Suprapubic skin (tissue), 4 donors: ENCODE results near the gene SLC35F1. TPM values are rescaled to one million over a fixed set of nuclear protein-coding genes. Genes with fewer than 3 reads are reported as not detected.

Experiments
- DNase-seq, 2 donors: peaks; one replicate each; pipeline ENCODE4 v3.0.0-alpha.2; 2019; ENCODE audit warnings: low spot score in 2 of 2
- H3K27ac ChIP-seq: fragments of 200-600 bp; sonication (generic); one replicate; pipeline ENCODE4 v1.5.1; 2019
- H3K27me3 ChIP-seq: fragments of 200-600 bp; sonication (generic); one replicate; pipeline ENCODE4 v1.5.1; 2019
- H3K36me3 ChIP-seq: fragments of 200-600 bp; sonication (generic); one replicate; pipeline ENCODE4 v1.5.1; 2019
- H3K4me1 ChIP-seq: fragments of 200-600 bp; sonication (generic); one replicate; pipeline ENCODE4 v1.5.1; 2019
- H3K4me3 ChIP-seq: fragments of 200-600 bp; sonication (generic); one replicate; pipeline ENCODE4 v1.5.1; 2019; ENCODE audit warnings: mild to moderate bottlenecking
- H3K9me3 ChIP-seq: fragments of 200-600 bp; sonication (generic); one replicate; pipeline ENCODE4 v1.5.1; 2019
- EP300 ChIP-seq: sonication (generic); formaldehyde crosslinking; IDR thresholded peaks from one replicate; pipeline ENCODE4 v1.6.1; 2017; ENCODE audit warnings: antibody characterized with exemption
- POLR2A ChIP-seq, 2 donors: fragments of 450-650 bp; IDR thresholded peaks; one replicate each; pipeline ENCODE4 v1.6.1; 2017; ENCODE audit warnings: antibody characterized with exemption in 2 of 2, mild to moderate bottlenecking in 2 of 2, moderate library complexity in 2 of 2
- POLR2AphosphoS5 ChIP-seq, 3 donors: sonication (generic); formaldehyde crosslinking; IDR thresholded peaks; one replicate each; pipeline ENCODE4 v1.6.1; 2017; ENCODE audit warnings: antibody characterized with exemption in 3 of 3
- WGBS: methylation state at CpG from one replicate; pipeline ENCODE4 v1.1.5; 2018; 5-methylcytosine and 5-hydroxymethylcytosine counted together
- total RNA-seq, 4 donors: library from RNA; depleted of rRNA; stranded (reverse); fragments of >200 nt; gene quantifications; one replicate each; pipeline ENCODE4 v1.1.0, GENCODE V29; 2016
- TF ChIP-seq, protein P1 (sequence below), 2 donors: fragments of 200-600 bp in 1 of 2; fragments of 450-650 bp in 1 of 2; sonication (generic) in 1 of 2; IDR thresholded peaks; one replicate each; pipeline ENCODE4 v1.5.1; 2016 to 2019; ENCODE audit warnings: antibody characterized with exemption in 2 of 2, mild to moderate bottlenecking in 1 of 2, moderate library complexity in 1 of 2

SLC35F1 gene
- total RNA-seq, 4 donors from 2014 or later: 0.34 to 1.1 (median 0.95) TPM

DNA sequence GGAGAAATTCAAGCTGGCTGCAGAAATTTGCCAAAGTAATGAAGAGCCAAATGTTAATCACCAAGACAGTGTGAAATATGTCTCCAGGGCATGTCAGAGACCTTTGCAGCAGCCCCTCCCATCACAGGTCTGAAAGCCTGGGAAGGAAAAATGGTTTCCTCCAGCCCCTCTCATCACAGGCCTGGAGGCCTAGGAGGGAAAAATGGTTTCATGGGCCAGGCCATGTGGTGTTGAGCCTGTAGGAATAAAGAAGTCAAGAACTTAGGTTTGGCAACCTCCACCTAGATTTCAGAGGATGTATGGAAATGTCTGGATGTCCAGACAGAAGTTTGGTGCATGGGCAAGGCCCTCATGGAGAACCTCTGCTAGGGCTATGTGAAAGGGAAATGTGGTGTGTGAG is 185.0 kb downstream of the SLC35F1 start:
- no peak for DNase-seq
- no peak overlapping the region for H3K27ac ChIP-seq
- H3K4me1 ChIP-seq: no peaks in the 10 kb centered on the region
- no peaks in the 10 kb centered on the region for H3K36me3 ChIP-seq
- H3K27me3 ChIP-seq: no peaks in the 10 kb centered on the region
- TF ChIP-seq POLR2A (IDR thresholded peaks at IDR 0.05) (no peak), POLR2AphosphoS5 (IDR thresholded peaks at IDR 0.05) (no peak), EP300 (no peak)
- TF ChIP-seq, protein P1, sequence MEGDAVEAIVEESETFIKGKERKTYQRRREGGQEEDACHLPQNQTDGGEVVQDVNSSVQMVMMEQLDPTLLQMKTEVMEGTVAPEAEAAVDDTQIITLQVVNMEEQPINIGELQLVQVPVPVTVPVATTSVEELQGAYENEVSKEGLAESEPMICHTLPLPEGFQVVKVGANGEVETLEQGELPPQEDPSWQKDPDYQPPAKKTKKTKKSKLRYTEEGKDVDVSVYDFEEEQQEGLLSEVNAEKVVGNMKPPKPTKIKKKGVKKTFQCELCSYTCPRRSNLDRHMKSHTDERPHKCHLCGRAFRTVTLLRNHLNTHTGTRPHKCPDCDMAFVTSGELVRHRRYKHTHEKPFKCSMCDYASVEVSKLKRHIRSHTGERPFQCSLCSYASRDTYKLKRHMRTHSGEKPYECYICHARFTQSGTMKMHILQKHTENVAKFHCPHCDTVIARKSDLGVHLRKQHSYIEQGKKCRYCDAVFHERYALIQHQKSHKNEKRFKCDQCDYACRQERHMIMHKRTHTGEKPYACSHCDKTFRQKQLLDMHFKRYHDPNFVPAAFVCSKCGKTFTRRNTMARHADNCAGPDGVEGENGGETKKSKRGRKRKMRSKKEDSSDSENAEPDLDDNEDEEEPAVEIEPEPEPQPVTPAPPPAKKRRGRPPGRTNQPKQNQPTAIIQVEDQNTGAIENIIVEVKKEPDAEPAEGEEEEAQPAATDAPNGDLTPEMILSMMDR (IDR thresholded peaks at IDR 0.05): no peak
- H3K9me3 ChIP-seq: peaks cover 3% of the 10 kb centered on the region
- no peak overlapping the region for H3K4me3 ChIP-seq

DNA sequence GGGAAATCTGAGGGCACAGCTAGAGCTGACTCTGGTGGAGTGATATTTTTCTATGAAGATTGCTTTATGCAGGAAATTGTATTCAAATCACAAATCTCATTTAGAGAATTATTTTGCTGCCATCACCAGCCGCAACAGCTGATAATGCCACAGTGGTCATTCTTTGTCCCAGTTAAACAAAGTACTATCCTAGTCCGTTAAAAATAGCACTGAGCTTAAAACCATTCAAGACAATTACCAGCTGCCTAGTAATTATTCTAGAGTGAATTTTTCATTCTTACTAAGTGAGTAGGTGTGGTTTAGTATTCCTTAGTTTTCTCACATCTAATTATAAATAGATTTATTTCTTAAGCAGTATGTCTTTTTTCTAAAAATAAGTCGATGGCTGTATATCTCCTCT is 190.5 kb downstream of the SLC35F1 start:
- H3K27ac ChIP-seq: no peak overlapping the region
- no peak for TF ChIP-seq POLR2AphosphoS5 (IDR thresholded peaks at IDR 0.05)
- TF ChIP-seq, protein P1 (IDR thresholded peaks at IDR 0.05): no peak
- no peaks in the 10 kb centered on the region for H3K27me3 ChIP-seq
- DNase-seq: no peak
- no peaks in the 10 kb centered on the region for H3K4me1 ChIP-seq
- WGBS: 81% methylated on average over 3 of the region's 3 CpGs
- no peak overlapping the region for H3K4me3 ChIP-seq
- H3K36me3 ChIP-seq: no peaks in the 10 kb centered on the region
- peaks cover under 1% of the 10 kb centered on the region for H3K9me3 ChIP-seq

DNA sequence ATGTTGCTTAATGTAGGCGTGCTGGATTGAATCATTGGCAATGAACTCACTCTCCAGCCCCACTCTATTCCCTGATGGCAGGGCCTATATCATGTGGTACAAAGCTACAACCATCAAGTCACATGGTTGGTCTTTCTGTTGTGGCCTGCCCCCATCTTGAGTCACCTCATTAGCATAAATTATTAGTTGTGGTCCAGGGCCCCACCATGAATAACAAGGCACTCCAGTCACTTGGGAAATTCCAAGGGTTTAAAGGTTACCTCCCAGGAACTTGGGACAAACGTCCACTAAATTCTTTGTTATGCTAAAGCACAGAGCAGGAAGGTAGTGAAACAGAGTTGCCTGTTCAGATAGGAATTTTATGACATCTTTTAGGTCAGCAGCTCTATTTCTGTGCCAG is 193.7 kb downstream of the SLC35F1 start:
- Histone ChIP-seq H3K36me3 (no peaks in the 10 kb centered on the region), H3K27ac (no peak overlapping the region), H3K27me3 (no peaks in the 10 kb centered on the region), H3K9me3 (no peaks in the 10 kb centered on the region), H3K4me3 (no peak overlapping the region), H3K4me1 (no peaks in the 10 kb centered on the region)
- no peak for DNase-seq
- no peak for TF ChIP-seq POLR2A (IDR thresholded peaks at IDR 0.05)
- no peak for TF ChIP-seq EP300
- TF ChIP-seq POLR2AphosphoS5 (IDR thresholded peaks at IDR 0.05): no peak
- TF ChIP-seq, protein P1 (IDR thresholded peaks at IDR 0.05): no peak
- WGBS: 61% methylated on average over 2 of the region's 2 CpGs

DNA sequence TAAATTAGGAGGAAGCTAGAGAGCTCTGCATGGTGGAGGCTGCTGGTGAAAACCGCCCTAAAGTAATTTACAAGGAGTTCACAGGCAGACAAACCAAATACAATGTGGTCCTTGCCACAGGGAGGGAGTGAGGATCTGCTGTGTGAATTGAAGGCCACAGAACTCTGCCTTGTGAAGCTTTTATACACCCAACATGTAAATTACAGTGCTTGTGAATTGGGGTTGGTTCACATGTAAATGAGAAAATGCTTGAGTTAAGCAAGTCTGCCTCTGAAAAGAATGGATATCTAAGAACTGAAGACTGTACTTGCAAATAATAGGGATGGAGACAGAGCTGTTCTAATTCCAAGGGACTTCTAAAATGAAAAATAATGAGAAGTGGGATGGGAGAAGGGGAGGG is 194.2 kb downstream of the SLC35F1 start:
- TF ChIP-seq EP300: no peak
- no peak for TF ChIP-seq POLR2AphosphoS5 (IDR thresholded peaks at IDR 0.05)
- TF ChIP-seq POLR2A (IDR thresholded peaks at IDR 0.05): no peak
- TF ChIP-seq, protein P1 (IDR thresholded peaks at IDR 0.05): no peak
- Histone ChIP-seq H3K4me1 (no peaks in the 10 kb centered on the region), H3K27me3 (no peaks in the 10 kb centered on the region), H3K9me3 (no peaks in the 10 kb centered on the region), H3K4me3 (no peak overlapping the region), H3K27ac (no peak overlapping the region), H3K36me3 (no peaks in the 10 kb centered on the region)
- 52% methylated on average over 1 of the region's 1 CpG for WGBS
- no peak for DNase-seq

DNA sequence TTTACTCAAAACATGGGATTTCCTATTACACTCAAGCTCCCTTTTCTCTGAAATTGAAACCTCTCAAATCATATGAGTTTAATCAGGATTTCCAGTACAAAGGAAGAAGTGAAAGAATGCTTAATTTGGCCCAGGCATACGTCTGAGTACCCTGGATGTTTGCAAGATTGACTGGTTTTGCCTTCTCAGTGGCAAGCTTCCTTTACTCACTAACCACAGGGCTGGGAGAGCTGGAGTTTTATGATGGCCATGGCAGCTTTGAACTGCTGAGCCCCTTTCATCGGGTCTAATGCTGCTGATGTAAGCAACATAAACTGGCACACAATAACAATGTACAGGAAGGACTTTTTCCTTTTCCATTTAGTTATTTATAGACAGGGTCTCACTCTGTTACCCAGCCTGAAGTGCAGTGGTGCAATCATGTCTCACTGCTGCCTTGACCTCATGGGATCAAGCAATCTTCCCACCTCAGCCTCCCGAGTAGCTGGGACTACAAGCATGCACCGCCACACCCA is 194.8 kb downstream of the SLC35F1 start:
- Histone ChIP-seq H3K4me1 (no peaks in the 10 kb centered on the region), H3K36me3 (no peaks in the 10 kb centered on the region), H3K9me3 (no peaks in the 10 kb centered on the region), H3K27me3 (no peaks in the 10 kb centered on the region), H3K27ac (no peak overlapping the region), H3K4me3 (no peak overlapping the region)
- no peak for TF ChIP-seq EP300
- no peak for TF ChIP-seq POLR2A (IDR thresholded peaks at IDR 0.05)
- TF ChIP-seq, protein P1 (IDR thresholded peaks at IDR 0.05): no peak
- no peak for TF ChIP-seq POLR2AphosphoS5 (IDR thresholded peaks at IDR 0.05)
- WGBS: 37% methylated on average over 4 of the region's 4 CpGs
- DNase-seq: no peak
